PC-9 (cell line): Measurements from ENCODE around the gene SPIRE2. TPM values are rescaled to one million over a fixed set of nuclear protein-coding genes. Genes with fewer than 3 reads are reported as not detected.

ENCODE experiments used
- BruUV-seq: library from RNA; stranded (reverse); fragments of 400-500 nt; replicated peaks from 2 replicates; lab custom pipeline; 2021; lab: Mats Ljungman, UMichigan
- CTCF ChIA-PET: fragments of 300-600 bp; sonication (Branson Sonifier 250); formaldehyde crosslinking; loops from one replicate; lab custom pipeline; 2022; ENCODE audit warnings: antibody characterized with exemption; lab: Charles Lee
- POLR2A ChIA-PET: fragments of 300-600 bp; sonication (Branson Sonifier 250); formaldehyde crosslinking; loops from one replicate; lab custom pipeline; 2022; ENCODE audit warnings: antibody characterized with exemption; ENCODE audit not compliant: unreplicated experiment; lab: Charles Lee
- DNase-seq, 2 experiments: peaks; one replicate each; pipeline versions ENCODE4 v3.0.0 to v3.0.0-alpha.2; 2015 to 2022; ENCODE audit warnings: mixed read lengths in 1 of 2
- H2AFZ ChIP-seq: fragments of 200-600 bp; sonication (generic); 2 replicates; pipeline ENCODE4 v1.8.1; 2017; ENCODE audit warnings: antibody characterized with exemption
- H3F3A ChIP-seq: fragments of 200-600 bp; sonication (generic); 2 replicates; pipeline ENCODE4 v1.8.1; 2017; ENCODE audit warnings: antibody characterized with exemption, mild to moderate bottlenecking, low read depth; ENCODE audit not compliant: insufficient read depth
- H3K27ac ChIP-seq: fragments of 200-600 bp; sonication (generic); 2 replicates; pipeline ENCODE4 v1.6.1; 2016; ENCODE audit warnings: mixed run types
- H3K27me3 ChIP-seq: fragments of 200-600 bp; sonication (generic); 2 replicates; pipeline ENCODE4 v1.6.1; 2016; ENCODE audit warnings: low read depth, mixed run types; ENCODE audit not compliant: insufficient read depth
- H3K36me3 ChIP-seq: fragments of 200-600 bp; sonication (generic); 2 replicates; pipeline ENCODE4 v1.6.1; 2016; ENCODE audit warnings: low read depth, mixed run types
- H3K4me1 ChIP-seq: fragments of 200-600 bp; sonication (generic); replicated peaks from 2 replicates; pipeline ENCODE4 v1.6.1; 2016; ENCODE audit warnings: mixed run types; ENCODE audit not compliant: insufficient read depth
- H3K4me2 ChIP-seq: fragments of 200-600 bp; sonication (generic); 2 replicates; pipeline ENCODE4 v1.6.1; 2017; ENCODE audit warnings: mixed run types
- H3K4me3 ChIP-seq: fragments of 200-600 bp; sonication (generic); 2 replicates; pipeline ENCODE4 v1.6.1; 2016; ENCODE audit warnings: mixed run types
- H3K79me2 ChIP-seq: fragments of 200-600 bp; sonication (generic); 2 replicates; pipeline ENCODE4 v1.6.1; 2017; ENCODE audit warnings: low read depth, mixed run types
- H3K9me2 ChIP-seq: fragments of 200-600 bp; sonication (generic); 2 replicates; pipeline ENCODE4 v1.8.1; 2017; ENCODE audit warnings: mild to moderate bottlenecking; ENCODE audit not compliant: insufficient read depth
- H3K9me3 ChIP-seq: fragments of 200-600 bp; sonication (generic); 2 replicates; pipeline ENCODE4 v1.8.1; 2016; ENCODE audit warnings: low read depth; ENCODE audit not compliant: insufficient read depth
- H4K20me1 ChIP-seq: fragments of 200-600 bp; sonication (generic); 2 replicates; pipeline ENCODE4 v1.8.1; 2017; ENCODE audit not compliant: insufficient read depth
- EZH2 ChIP-seq: fragments of 200-600 bp; sonication (generic); IDR thresholded peaks from 2 replicates; pipeline ENCODE4 v1.8.0; 2017; ENCODE audit warnings: antibody characterized with exemption, low read depth
- intact Hi-C: fragments of 100-400 bp; cut with micrococcal nuclease; formaldehyde crosslinking; loops from one replicate; pipeline ENCODE4 v1.10.0; 2022; ENCODE audit not compliant: unreplicated experiment
- total RNA-seq: library from RNA; stranded (reverse); gene quantifications from 2 replicates; pipeline ENCODE4 v1.2.3, GENCODE V29; 2021
- TF ChIP-seq, protein P1 (sequence below): fragments of 200-600 bp; sonication (generic); conservative IDR thresholded peaks from 2 replicates; pipeline ENCODE4 v1.6.1; 2017; ENCODE audit warnings: mixed run types, antibody characterized with exemption, mild to moderate bottlenecking, moderate library complexity

The SPIRE2 gene
- total RNA-seq, 1 experiment from 2014 or later: 34.5 TPM

GRCh38 chr16:89796104-89796503 is 32.2 kb upstream of the SPIRE2 start:
- H3K36me3 ChIP-seq: no peaks in the 10 kb centered on the region
- no TSS peak for BruUV-seq

DNA sequence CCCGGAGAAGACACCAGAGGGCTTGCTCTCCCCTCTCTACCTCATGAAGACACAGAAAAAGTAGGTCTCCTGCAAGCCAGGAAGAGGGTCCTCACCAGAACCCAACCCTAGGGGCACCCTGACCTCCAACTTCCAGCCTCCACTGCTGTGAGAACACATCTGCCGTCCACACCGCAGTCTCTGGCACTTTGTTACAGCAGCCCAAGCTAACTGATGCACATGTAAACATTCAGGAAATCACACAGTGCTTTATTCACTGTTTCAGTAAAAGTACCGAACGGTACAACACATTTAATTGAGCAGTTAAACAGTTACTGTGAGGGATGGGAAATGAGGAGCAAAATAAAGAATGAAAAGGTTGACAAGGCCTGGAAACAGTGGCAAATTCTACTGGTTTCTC is 30.1 kb upstream of the SPIRE2 start:
- TF ChIP-seq, protein P1, sequence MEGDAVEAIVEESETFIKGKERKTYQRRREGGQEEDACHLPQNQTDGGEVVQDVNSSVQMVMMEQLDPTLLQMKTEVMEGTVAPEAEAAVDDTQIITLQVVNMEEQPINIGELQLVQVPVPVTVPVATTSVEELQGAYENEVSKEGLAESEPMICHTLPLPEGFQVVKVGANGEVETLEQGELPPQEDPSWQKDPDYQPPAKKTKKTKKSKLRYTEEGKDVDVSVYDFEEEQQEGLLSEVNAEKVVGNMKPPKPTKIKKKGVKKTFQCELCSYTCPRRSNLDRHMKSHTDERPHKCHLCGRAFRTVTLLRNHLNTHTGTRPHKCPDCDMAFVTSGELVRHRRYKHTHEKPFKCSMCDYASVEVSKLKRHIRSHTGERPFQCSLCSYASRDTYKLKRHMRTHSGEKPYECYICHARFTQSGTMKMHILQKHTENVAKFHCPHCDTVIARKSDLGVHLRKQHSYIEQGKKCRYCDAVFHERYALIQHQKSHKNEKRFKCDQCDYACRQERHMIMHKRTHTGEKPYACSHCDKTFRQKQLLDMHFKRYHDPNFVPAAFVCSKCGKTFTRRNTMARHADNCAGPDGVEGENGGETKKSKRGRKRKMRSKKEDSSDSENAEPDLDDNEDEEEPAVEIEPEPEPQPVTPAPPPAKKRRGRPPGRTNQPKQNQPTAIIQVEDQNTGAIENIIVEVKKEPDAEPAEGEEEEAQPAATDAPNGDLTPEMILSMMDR: no peak
- no peak for TF ChIP-seq EZH2
- DNase-seq: no peak
- ChIA-PET CTCF (no interaction called here), POLR2A (no interaction called here)
- BruUV-seq: no TSS peak
- Histone ChIP-seq H3K4me2 (no peak overlapping the region), H3K27me3 (no peaks in the 10 kb centered on the region), H4K20me1 (no peaks in the 10 kb centered on the region), H2AFZ (no peak overlapping the region), H3K4me1 (no peaks in the 10 kb centered on the region), H3F3A (no peaks in the 10 kb centered on the region), H3K79me2 (no peaks in the 10 kb centered on the region), H3K36me3 (peaks cover 6% of the 10 kb centered on the region; the same call in 1 of the 2 replicates), H3K4me3 (no peak overlapping the region), H3K9me3 (no peaks in the 10 kb centered on the region), H3K27ac (no peak overlapping the region), H3K9me2 (no peaks in the 10 kb centered on the region)
- intact Hi-C loops: no loop called here

More at GRCh38 chr16:89796104-89796503, 32.2 kb upstream of the SPIRE2 start:
- no peaks in the 10 kb centered on the region for H3K9me2 ChIP-seq
- no peaks in the 10 kb centered on the region for H4K20me1 ChIP-seq
- no peaks in the 10 kb centered on the region for H3F3A ChIP-seq
- H3K4me1 ChIP-seq: no peaks in the 10 kb centered on the region
- no peak for DNase-seq
- no peaks in the 10 kb centered on the region for H3K79me2 ChIP-seq
- POLR2A ChIA-PET: no interaction called here
- intact Hi-C loops: no loop called here
- CTCF ChIA-PET: no interaction called here
- H2AFZ ChIP-seq: no peak overlapping the region
- H3K4me2 ChIP-seq: no peak overlapping the region
- no peak for TF ChIP-seq EZH2
- TF ChIP-seq, protein P1: no peak
- H3K27ac ChIP-seq: no peak overlapping the region
- no peaks in the 10 kb centered on the region for H3K27me3 ChIP-seq
- no peak overlapping the region for H3K4me3 ChIP-seq
- no peaks in the 10 kb centered on the region for H3K9me3 ChIP-seq

- intact Hi-C loops: no loop called here
- ChIA-PET CTCF (no interaction called here), POLR2A (no interaction called here)
- H3F3A ChIP-seq: no peaks in the 10 kb centered on the region
- peaks cover 8% of the 10 kb centered on the region; the same call in 1 of the 2 replicates for H3K36me3 ChIP-seq
- BruUV-seq: no TSS peak
- no peaks in the 10 kb centered on the region for H3K27me3 ChIP-seq
- H3K9me3 ChIP-seq: no peaks in the 10 kb centered on the region
- H3K9me2 ChIP-seq: no peaks in the 10 kb centered on the region
- TF ChIP-seq, protein P1: no peak
- TF ChIP-seq EZH2: no peak
- no peaks in the 10 kb centered on the region for H4K20me1 ChIP-seq
- no peaks in the 10 kb centered on the region for H3K4me1 ChIP-seq
- no peak overlapping the region for H3K4me2 ChIP-seq
- H3K79me2 ChIP-seq: no peaks in the 10 kb centered on the region
- H2AFZ ChIP-seq: no peak overlapping the region
- H3K4me3 ChIP-seq: no peak overlapping the region
- no peak overlapping the region for H3K27ac ChIP-seq
- DNase-seq: no peak
Observed at GRCh38 chr16:89798832-89799370, 29.4 kb upstream of the SPIRE2 start.
